ENCODE results near the gene PSEN2.

PSEN2 gene

GRCh38 chr1:226865590-226865989, 4.8 kb upstream of the PSEN2 start:
- DNase-seq (ENCODE audit: low spot score), result no peak

DNA sequence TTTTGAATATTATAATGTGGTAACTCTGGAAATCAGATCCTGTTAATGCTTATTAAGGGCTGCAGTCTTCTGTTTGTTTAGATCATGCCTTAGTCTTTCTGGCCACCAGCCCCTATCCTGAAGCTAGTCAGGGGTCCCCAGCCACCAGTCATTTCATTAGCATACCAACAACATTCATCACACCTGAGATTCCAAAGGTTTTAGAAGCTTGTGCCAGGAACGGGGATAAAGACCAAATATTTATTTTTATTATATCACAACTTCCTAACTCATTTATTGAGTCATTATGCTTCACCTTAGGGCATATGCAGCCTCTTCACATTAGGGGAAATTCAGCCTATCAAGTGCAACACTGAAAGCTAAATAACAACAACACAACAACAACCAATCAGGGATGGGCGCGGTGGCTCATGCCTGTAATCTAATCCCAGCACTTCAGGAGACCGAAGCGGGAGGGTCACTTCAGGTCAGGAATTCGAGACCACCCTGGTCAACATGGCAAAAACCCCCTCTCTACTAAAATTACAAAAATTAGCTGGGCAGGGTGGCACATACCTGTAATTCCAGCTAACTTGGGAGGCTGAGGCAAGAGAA, 2.9 kb upstream of the PSEN2 start:
- no peak for DNase-seq (ENCODE audit: low spot score)

GRCh38 chr1:226868726-226869125, 1.7 kb upstream of the PSEN2 start:
- DNase-seq (ENCODE audit: low spot score), result no peak

GRCh38 chr1:226870026-226870400, 403 bp upstream of the PSEN2 start:
- no peak for DNase-seq (ENCODE audit: low spot score)

DNA sequence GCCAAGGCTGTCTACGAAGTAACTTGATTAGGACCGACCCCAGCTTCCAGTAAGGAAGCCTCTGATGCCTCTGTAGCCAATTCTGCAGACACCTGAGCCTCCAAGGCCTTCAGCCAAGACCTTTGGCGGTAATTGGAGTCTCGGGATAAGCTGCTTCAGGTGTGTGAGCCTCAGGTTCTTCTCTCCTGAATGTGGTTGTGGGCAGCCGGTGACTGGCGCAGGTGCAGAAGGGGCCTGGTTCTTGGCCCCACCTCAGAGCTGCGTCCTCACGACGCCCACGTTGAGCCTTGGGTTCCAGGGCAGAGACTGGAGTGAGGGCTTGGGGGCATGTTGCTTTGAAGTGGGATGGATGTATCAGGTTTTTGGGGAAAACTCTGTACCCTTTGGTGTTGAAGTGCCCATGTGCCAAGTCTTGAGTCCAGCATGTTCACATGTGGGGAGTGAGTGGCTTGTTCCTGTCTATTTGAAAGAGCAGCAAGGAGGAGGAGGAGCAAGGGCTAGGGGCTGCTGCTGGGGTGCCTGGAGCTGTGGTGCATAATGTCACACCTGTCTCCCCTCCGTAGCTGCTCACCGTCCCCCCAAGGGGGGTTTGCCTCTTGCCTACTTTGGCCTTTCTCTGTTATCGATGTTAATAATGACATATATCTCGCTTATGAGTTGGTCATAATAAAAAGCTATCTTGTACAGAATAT, 1.4 kb downstream of the PSEN2 start:
- no peak for DNase-seq (ENCODE audit: low spot score)

DNA sequence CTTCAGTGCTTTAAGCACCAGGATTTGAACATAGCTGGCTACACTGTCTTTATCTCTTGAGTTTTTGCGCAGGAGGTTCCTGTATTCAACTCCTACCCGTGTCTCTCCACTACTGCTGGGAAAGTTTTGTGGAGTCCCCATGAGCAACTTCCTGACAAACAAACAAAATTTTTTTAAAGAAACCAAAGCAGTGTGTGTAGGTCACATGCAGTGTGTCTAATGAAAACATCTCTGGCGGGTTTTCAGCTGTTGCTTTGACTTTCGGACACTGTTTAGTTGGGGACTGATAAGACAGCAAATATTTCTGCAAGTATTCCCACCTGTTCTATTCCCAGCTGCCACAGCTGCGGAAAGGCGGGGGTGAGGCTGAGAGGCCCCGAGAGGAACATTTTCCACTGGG, 2.0 kb downstream of the PSEN2 start:
- no peak for DNase-seq (ENCODE audit: low spot score)

DNA sequence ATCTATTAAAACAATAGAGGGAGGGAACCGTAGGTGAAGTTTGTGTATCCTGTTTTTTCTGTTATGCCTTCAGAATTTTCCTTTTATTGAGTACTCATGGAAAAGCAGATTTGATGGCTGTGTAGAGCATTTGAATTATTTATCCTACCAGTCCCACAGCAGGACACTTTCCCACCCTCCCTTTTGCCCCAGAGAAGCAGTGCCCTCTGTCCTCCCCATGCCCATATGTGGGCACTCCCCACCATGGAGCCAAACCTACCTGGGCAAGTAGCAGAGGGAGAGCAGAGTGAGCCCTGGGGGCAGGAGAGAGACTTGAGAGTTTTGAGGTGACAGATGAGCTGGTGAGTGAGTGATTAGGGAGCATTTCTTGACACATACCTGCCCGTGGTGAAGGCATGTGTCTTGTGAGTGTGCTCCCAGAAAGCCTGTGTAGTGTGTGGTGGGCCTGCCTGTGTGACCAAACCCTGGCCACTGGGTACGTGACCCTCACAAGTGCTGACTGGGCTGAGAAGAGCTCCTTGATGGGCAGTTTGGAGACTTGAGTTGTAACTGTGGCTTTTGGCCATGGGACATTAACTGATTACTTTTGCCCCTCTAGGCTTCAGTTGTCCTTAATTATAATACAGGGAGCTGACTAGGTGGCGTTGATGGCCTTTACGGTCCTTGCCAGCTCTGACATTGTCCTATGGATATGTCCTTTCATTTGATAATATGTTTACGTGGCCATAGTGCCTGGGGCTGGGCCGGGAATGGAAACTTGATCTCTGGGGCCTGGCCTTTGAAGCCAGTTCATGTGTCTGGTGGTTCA, 3.6 kb downstream of the PSEN2 start:
- DNase-seq (ENCODE audit: low spot score), result no peak

DNA sequence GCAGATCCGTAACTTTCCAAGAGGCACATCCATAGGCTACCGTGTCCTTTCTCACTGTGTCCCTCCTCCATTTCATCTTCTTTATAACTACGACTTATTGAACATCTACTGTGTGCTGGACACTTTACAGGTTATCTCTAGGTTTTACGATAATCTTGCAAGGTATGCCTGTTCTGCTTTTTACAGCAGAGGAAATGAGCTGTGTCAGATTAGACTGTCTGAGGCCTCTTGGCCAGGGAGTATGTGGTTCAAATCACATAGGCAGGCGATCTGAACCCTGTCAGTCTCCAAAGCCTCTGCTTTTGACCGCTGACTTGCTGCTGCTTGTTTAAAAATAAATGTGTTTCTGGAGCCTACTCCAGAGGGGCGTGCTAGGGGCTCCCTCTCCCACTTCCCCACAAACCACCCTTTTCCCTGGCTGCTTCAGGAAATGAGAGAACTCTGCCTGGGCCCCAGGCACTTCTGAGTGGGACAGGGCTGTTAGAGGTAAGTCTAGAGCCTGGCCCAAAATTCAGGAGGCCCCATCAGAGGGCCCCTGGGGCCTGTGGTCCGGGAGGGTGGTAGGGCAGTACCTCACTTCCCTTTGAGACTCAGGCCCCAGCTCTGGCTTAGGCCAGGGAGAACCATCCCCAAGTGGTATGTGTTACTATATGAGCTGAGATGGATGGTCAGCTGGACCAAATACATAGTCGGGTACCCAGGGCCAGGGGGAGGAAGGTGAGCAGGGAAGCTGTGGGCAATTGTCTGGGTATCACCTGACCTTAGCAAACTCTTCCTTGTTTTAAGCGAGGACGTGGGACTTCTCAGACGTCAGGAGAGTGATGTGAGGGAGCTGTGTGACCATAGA, 4.4 kb downstream of the PSEN2 start:
- no peak for DNase-seq (ENCODE audit: low spot score)

DNA sequence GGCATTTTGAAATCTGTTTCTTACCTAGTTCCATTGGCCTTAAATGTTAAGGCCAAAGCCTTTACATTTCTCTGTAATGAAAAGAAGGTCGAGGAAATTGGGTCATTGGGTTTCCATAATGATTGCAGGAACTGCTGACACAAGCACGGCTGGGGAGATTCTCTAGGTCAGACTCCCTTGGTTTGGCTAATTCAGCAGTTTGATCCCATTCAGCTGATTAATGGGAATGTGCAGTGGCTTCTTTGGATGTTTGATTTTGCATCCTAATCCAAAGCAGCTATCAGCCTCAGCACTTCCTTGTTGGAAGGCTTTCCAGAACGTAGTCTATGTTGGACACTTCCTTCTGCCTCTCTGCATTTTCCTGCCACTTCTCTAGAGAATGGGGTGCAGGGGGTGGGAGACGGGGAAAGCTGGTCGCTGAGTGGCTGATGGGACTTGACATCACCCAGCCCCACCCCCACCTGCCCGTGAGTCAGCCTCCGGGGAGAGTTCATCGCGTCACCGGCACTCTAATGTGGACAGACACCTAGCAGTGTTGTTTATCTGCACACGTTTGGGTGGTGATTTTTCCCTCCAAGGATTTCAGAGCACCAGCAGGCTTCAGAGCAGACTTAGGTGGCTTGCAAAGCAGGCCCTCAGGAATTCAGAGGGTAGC, 5.4 kb downstream of the PSEN2 start:
- DNase-seq (ENCODE audit: low spot score), result no peak

GRCh38 chr1:226877669-226878068, 7.3 kb downstream of the PSEN2 start:
- DNase-seq (ENCODE audit: low spot score), result no peak

DNA sequence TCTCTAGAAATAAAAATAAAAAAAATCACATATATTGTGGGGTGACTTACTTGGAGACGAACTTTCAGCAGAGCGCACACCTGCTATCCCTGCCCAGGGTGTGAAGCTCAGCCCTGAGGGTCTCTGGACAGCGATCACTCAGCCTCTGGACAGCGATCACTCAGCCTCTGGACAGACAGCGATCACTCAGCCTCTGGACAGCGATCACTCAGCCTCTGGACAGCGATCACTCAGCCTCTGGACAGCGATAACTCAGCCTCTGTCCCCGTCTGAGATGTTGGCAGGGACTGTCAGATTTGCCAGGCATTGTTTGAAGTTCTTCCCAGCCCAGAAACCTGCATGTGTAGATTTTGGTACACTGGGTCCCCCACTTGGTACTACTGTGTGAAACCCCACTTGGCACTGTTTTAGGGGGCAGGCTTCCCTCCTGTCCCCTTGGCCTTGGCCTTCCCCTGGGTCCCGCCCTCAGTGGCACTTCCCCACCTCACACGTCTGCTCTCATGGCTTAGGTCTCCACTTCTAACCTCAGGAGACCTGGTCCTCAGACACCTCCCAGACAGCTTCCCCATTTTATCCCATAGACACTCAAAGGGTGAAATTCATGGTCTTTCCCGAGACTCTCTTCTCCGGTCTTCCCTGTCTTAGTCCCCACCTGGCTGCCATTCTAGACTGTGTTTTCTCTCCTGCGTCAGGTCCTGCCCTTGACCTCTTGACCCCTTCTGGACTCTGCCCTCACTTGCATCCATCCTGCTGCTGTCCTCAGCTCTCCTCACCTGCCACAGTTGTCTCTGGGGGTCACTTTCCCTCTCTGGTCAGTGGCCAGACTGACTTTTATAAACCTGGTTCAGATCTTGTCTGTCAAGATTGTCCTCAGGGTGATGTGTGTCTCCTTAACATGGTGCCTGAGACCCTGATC, 10.2 kb downstream of the PSEN2 start:
- DNase-seq (ENCODE audit: low spot score), result no peak

GRCh38 chr1:226881515-226882185, 11.2 kb downstream of the PSEN2 start:
- no peak for DNase-seq (ENCODE audit: low spot score)

- no peak for DNase-seq (ENCODE audit: low spot score)
These were observed 11.8 kb downstream of the PSEN2 start for GRCh38 chr1:226882187-226882586.

DNA sequence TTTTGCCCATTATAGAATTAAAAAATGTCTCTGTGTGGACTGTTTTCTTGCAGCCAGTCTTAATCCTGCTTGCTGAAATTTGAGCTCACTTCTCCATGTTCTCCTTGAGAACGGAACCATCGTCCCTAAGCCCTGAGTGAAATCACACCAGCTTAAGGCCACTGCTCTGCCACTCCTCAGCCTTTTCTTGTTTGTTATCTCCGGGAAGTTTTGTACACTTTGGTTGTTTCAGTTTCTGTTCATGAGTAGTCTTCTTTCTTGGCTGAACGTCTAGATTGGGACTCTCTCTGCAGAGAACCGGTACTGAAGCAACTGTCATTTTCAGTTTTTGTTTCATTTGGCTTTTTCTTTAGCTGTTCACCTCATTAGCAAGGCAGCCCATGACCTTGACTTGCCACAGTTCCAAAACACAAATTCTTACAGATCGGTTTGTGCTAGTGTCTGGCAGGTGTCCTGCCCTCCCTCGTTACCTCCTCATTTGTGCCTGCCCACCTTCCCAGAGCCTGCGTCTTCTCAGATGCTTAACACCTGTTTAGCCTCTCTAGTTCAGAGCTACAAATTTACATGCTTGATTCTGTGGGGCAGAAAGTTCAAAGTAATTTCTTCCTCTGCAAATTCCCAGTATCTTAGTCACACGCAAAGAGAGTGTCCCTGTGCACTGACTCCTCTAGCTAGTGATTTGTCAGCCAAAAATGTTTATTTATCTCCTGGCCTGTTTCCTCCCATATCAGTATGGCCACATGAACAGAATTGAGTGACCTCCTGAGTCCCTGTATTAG, 12.4 kb downstream of the PSEN2 start:
- no peak for DNase-seq (ENCODE audit: low spot score)

- no peak for DNase-seq (ENCODE audit: low spot score)
These were observed 13.2 kb downstream of the PSEN2 start for GRCh38 chr1:226883630-226884029.

- DNase-seq (ENCODE audit: low spot score), result no peak
These were observed 13.8 kb downstream of the PSEN2 start for GRCh38 chr1:226884116-226884625.

DNA sequence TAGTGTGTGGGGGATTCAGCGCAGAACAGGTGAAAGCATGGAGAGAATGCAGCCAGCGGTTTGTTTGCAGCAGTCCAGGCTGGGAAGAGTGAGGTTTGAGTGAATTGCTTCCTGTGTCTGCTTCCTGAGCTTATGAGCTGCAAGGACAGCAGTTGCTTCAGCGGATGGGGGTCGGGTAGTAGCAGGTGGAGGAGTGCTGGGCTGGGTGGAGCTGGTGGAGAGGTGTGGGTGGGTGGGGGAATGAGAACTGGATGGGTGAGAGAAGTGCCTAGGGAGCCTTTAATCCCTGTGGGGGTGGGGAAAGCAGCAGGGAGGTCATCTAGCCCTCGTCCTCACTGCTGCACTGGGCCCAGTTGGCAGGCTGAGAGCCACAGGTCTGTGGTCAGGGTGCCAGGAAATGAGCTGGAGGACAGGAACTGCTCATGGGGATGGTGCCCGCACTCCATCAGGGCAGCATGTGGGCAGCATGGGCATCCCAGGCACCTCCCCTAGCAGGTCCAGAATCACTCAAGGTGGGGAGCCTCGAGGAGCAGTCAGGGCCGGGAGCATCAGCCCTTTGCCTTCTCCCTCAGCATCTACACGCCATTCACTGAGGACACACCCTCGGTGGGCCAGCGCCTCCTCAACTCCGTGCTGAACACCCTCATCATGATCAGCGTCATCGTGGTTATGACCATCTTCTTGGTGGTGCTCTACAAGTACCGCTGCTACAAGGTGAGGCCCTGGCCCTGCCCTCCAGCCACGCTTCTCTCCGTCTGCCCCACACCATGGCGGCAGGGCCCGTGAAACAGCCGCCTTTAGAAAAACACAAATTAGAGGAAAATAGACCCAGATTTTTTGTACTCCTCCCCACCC, 14.8 kb downstream of the PSEN2 start:
- no peak for DNase-seq (ENCODE audit: low spot score)
